ENCODE measurements around the gene MX2.

MX2 gene

GRCh38 chr21:41402231-41402630 lies 40.4 kb downstream of the MX2 start:
- H3K9me3 ChIP-seq (ENCODE audit: control insufficient read depth in 2 of 2, low read length in 2 of 2) = no peaks in the 10 kb centered on the region
- H3K36me3 ChIP-seq (ENCODE audit: control insufficient read depth in 2 of 2, insufficient read depth in 2 of 2, low read length in 2 of 2) = peaks cover 0 to 6% of the 10 kb centered on the region in 2 donors
- no peak overlapping the region for H3K4me3 ChIP-seq (ENCODE audit: low read length in 2 of 2)
- no peaks in the 10 kb centered on the region for H3K27me3 ChIP-seq (ENCODE audit: control insufficient read depth in 2 of 2, insufficient read depth in 2 of 2, low read length in 2 of 2)
- H3K27ac ChIP-seq (ENCODE audit: low read depth in 2 of 2, low read length in 2 of 2) = no peak overlapping the region
- no peaks in the 10 kb centered on the region for H3K4me1 ChIP-seq (ENCODE audit: control insufficient read depth in 2 of 2, insufficient read depth in 2 of 2, low read length in 2 of 2)
- no peak overlapping the region for H3K9ac ChIP-seq (ENCODE audit: low read depth in 1 of 2, low read length in 2 of 2)

DNA sequence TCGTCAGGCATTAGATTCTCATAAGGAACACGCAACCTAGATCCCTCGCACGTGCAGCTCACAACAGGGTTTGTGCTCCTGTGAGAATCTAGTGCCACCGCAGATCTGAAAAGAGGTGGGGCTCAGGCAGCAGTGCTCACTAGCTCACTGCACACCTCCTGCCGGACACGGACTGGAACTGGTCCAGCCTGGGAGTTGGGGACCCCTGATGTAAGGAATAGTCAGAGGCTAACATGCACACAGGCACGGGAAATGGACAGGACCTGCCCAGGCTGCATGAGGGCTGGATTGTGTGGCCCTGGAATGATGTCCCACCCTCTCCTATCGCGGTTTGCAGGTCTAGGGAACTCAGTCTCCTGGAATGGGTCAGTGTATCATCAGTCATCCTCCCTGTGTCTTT lies 41.0 kb downstream of the MX2 start:
- H3K27me3 ChIP-seq (ENCODE audit: control insufficient read depth in 2 of 2, insufficient read depth in 2 of 2, low read length in 2 of 2) = no peaks in the 10 kb centered on the region
- H3K4me3 ChIP-seq (ENCODE audit: low read length in 2 of 2) = no peak overlapping the region
- peaks cover 0 to 6% of the 10 kb centered on the region in 2 donors for H3K36me3 ChIP-seq (ENCODE audit: control insufficient read depth in 2 of 2, insufficient read depth in 2 of 2, low read length in 2 of 2)
- no peak overlapping the region for H3K9ac ChIP-seq (ENCODE audit: low read depth in 1 of 2, low read length in 2 of 2)
- H3K9me3 ChIP-seq (ENCODE audit: control insufficient read depth in 2 of 2, low read length in 2 of 2) = no peaks in the 10 kb centered on the region
- no peak overlapping the region for H3K27ac ChIP-seq (ENCODE audit: low read depth in 2 of 2, low read length in 2 of 2)
- no peaks in the 10 kb centered on the region for H3K4me1 ChIP-seq (ENCODE audit: control insufficient read depth in 2 of 2, insufficient read depth in 2 of 2, low read length in 2 of 2)

DNA sequence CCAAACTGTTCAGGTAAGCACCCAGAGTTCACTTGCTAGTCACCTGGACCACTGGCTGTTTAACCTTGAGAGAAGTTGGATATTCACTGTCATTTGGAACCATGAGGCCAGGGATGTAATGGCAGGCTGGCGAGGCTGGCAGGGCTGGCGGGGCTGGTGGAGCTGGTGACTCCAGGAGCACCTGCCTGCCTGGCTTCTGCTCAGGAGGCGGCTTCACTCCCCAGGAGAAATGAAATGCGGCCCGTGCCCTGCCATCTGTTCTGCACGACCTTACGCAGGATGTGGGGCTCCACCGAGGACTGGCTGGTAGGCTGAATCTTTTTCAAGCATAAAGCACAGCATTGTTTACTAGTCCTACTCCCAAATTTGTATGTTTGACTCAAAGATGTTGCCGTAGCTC lies 41.5 kb downstream of the MX2 start:
- H3K4me1 ChIP-seq (ENCODE audit: control insufficient read depth in 2 of 2, insufficient read depth in 2 of 2, low read length in 2 of 2) = no peaks in the 10 kb centered on the region
- no peak overlapping the region for H3K9ac ChIP-seq (ENCODE audit: low read depth in 1 of 2, low read length in 2 of 2)
- H3K36me3 ChIP-seq (ENCODE audit: control insufficient read depth in 2 of 2, insufficient read depth in 2 of 2, low read length in 2 of 2) = peaks cover 0 to 11% of the 10 kb centered on the region in 2 donors
- H3K27me3 ChIP-seq (ENCODE audit: control insufficient read depth in 2 of 2, insufficient read depth in 2 of 2, low read length in 2 of 2) = no peaks in the 10 kb centered on the region
- no peaks in the 10 kb centered on the region for H3K9me3 ChIP-seq (ENCODE audit: control insufficient read depth in 2 of 2, low read length in 2 of 2)
- H3K4me3 ChIP-seq (ENCODE audit: low read length in 2 of 2) = no peak overlapping the region
- H3K27ac ChIP-seq (ENCODE audit: low read depth in 2 of 2, low read length in 2 of 2) = no peak overlapping the region

DNA sequence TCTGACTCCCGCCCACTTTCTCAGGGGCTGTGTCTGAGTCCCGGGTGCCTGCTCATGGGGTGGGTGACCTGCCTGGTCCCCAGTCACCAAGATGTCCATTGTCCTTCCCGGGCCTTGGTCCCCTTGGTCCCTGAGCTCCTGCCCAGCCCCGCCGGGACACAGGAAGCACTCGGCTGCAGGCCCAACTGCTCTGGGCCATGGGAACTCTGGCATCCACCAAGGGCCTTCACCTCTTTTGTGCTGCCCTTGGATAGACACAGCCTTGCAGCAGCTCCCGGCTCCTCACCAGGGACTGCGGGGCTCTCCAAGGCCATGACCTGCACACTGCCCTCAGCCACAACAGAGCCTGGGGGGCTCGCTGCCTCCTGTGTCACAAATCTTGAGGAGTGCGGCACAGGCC lies 42.1 kb downstream of the MX2 start:
- Histone ChIP-seq H3K27me3 (ENCODE audit: control insufficient read depth in 2 of 2, insufficient read depth in 2 of 2, low read length in 2 of 2) (no peaks in the 10 kb centered on the region), H3K4me1 (ENCODE audit: control insufficient read depth in 2 of 2, insufficient read depth in 2 of 2, low read length in 2 of 2) (no peaks in the 10 kb centered on the region), H3K4me3 (ENCODE audit: low read length in 2 of 2) (no peak overlapping the region), H3K9me3 (ENCODE audit: control insufficient read depth in 2 of 2, low read length in 2 of 2) (no peaks in the 10 kb centered on the region), H3K36me3 (ENCODE audit: control insufficient read depth in 2 of 2, insufficient read depth in 2 of 2, low read length in 2 of 2) (peaks cover 0 to 11% of the 10 kb centered on the region in 2 donors), H3K9ac (ENCODE audit: low read depth in 1 of 2, low read length in 2 of 2) (no peak overlapping the region), H3K27ac (ENCODE audit: low read depth in 2 of 2, low read length in 2 of 2) (no peak overlapping the region)

DNA sequence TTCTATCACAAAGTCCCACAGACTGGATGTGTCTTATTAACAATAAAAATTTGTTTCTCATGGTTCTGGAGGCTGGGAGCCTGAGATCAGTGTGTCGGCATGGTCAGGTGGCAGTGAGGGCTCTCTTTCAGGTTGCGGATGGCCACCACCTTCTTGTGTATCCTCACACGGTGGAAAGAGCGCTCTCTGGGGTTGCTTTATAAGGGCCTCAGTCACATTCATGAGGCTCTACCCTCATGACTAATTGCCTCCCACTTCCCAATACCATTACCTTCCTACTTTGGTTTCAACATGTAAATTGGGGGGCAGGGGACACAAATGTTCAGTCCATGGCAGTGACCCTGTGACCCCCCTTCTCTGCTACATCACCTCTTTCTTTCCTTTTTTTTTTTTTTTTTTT lies 43.5 kb downstream of the MX2 start:
- Histone ChIP-seq H3K27ac (ENCODE audit: low read depth in 2 of 2, low read length in 2 of 2) (no peak overlapping the region), H3K4me3 (ENCODE audit: low read length in 2 of 2) (no peak overlapping the region), H3K9me3 (ENCODE audit: control insufficient read depth in 2 of 2, low read length in 2 of 2) (no peaks in the 10 kb centered on the region), H3K9ac (ENCODE audit: low read depth in 1 of 2, low read length in 2 of 2) (no peak overlapping the region), H3K4me1 (ENCODE audit: control insufficient read depth in 2 of 2, insufficient read depth in 2 of 2, low read length in 2 of 2) (no peaks in the 10 kb centered on the region), H3K27me3 (ENCODE audit: control insufficient read depth in 2 of 2, insufficient read depth in 2 of 2, low read length in 2 of 2) (no peaks in the 10 kb centered on the region), H3K36me3 (ENCODE audit: control insufficient read depth in 2 of 2, insufficient read depth in 2 of 2, low read length in 2 of 2) (peaks cover 0 to 11% of the 10 kb centered on the region in 2 donors)

DNA sequence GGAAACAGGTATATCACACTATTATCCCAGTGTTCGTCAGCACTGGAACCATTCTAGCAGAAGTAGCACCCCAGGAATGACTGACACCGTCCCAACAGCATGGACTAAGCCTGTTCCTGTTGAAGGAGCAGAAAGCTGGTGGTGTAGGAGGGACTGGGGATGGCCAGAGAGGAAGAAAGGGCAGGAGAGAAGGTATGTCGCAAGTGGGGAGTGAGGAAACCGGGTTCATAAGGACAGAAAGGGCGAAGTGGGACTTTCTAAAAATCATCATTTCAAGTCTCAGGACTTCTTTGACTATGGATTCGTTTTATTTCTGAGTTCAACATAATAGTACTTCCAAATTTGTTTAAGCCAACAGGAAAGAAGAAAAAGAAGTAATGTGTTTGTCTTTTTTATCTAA lies 44.5 kb downstream of the MX2 start:
- no peaks in the 10 kb centered on the region for H3K4me1 ChIP-seq (ENCODE audit: control insufficient read depth in 2 of 2, insufficient read depth in 2 of 2, low read length in 2 of 2)
- H3K36me3 ChIP-seq (ENCODE audit: control insufficient read depth in 2 of 2, insufficient read depth in 2 of 2, low read length in 2 of 2) = peaks cover 0 to 11% of the 10 kb centered on the region in 2 donors
- no peaks in the 10 kb centered on the region for H3K9me3 ChIP-seq (ENCODE audit: control insufficient read depth in 2 of 2, low read length in 2 of 2)
- H3K4me3 ChIP-seq (ENCODE audit: low read length in 2 of 2) = no peak overlapping the region
- H3K9ac ChIP-seq (ENCODE audit: low read depth in 1 of 2, low read length in 2 of 2) = no peak overlapping the region
- no peaks in the 10 kb centered on the region for H3K27me3 ChIP-seq (ENCODE audit: control insufficient read depth in 2 of 2, insufficient read depth in 2 of 2, low read length in 2 of 2)
- no peak overlapping the region for H3K27ac ChIP-seq (ENCODE audit: low read depth in 2 of 2, low read length in 2 of 2)

DNA sequence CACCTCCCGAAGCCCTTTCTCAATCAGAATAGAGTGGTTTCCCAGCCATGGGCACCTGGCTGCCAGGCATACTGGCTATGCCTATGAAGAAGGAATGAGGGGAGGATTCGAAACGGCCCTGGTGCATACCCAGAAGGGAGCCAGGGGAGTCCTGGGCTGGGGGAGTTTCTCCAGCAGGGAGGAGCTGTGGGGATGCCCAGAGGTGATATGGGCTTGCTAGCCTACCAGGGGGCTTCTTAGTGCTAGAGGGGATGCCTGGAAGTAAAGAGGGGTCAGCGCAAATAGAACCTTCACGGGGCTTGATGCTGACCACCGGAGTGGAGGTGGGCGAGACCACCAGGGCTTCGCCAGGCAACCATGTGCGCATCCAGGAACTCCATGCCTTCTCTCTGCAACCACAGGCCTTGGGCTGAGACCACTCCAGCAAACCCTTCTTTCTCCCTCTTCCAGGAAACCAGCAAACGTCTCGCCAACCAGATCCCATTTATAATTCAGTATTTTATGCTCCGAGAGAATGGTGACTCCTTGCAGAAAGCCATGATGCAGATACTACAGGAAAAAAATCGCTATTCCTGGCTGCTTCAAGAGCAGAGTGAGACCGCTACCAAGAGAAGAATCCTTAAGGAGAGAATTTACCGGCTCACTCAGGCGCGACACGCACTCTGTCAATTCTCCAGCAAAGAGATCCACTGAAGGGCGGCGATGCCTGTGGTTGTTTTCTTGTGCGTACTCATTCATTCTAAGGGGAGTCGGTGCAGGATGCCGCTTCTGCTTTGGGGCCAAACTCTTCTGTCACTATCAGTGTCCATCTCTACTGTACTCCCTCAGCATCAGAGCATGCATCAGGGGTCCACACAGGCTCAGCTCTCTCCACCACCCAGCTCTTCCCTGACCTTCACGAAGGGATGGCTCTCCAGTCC lies 46.0 kb downstream of the MX2 start:
- Histone ChIP-seq H3K9me3 (ENCODE audit: control insufficient read depth in 2 of 2, low read length in 2 of 2) (no peaks in the 10 kb centered on the region), H3K9ac (ENCODE audit: low read depth in 1 of 2, low read length in 2 of 2) (no peak overlapping the region), H3K27me3 (ENCODE audit: control insufficient read depth in 2 of 2, insufficient read depth in 2 of 2, low read length in 2 of 2) (no peaks in the 10 kb centered on the region), H3K4me3 (ENCODE audit: low read length in 2 of 2) (no peak overlapping the region), H3K4me1 (ENCODE audit: control insufficient read depth in 2 of 2, insufficient read depth in 2 of 2, low read length in 2 of 2) (no peaks in the 10 kb centered on the region), H3K36me3 (ENCODE audit: control insufficient read depth in 2 of 2, insufficient read depth in 2 of 2, low read length in 2 of 2) (peaks cover 0 to 7% of the 10 kb centered on the region in 2 donors), H3K27ac (ENCODE audit: low read depth in 2 of 2, low read length in 2 of 2) (no peak overlapping the region)

DNA sequence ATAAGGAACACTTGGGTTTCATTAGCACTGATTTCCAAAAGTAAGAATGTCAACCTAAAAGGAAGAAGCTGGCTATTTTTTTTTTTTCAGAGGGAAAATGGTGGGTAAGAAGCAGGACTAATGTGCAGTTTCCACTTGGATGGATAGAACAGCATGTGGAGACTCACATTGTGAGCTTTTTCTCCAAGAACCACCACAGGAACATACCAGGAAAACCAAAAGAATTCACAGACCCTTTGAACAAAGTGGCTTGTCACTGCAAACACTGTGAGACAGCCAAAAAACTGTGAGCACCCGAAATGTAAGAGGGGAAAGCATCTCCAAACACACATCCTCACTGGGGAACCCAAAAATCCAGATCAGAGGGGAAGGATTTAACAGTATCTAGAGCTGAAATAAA lies 48.5 kb downstream of the MX2 start:
- Histone ChIP-seq H3K27ac (ENCODE audit: low read depth in 2 of 2, low read length in 2 of 2) (no peak overlapping the region), H3K27me3 (ENCODE audit: control insufficient read depth in 2 of 2, insufficient read depth in 2 of 2, low read length in 2 of 2) (no peaks in the 10 kb centered on the region), H3K36me3 (ENCODE audit: control insufficient read depth in 2 of 2, insufficient read depth in 2 of 2, low read length in 2 of 2) (peaks cover 0 to 7% of the 10 kb centered on the region in 2 donors), H3K9me3 (ENCODE audit: control insufficient read depth in 2 of 2, low read length in 2 of 2) (no peaks in the 10 kb centered on the region), H3K4me3 (ENCODE audit: low read length in 2 of 2) (no peak overlapping the region), H3K4me1 (ENCODE audit: control insufficient read depth in 2 of 2, insufficient read depth in 2 of 2, low read length in 2 of 2) (no peaks in the 10 kb centered on the region), H3K9ac (ENCODE audit: low read depth in 1 of 2, low read length in 2 of 2) (no peak overlapping the region)

DNA sequence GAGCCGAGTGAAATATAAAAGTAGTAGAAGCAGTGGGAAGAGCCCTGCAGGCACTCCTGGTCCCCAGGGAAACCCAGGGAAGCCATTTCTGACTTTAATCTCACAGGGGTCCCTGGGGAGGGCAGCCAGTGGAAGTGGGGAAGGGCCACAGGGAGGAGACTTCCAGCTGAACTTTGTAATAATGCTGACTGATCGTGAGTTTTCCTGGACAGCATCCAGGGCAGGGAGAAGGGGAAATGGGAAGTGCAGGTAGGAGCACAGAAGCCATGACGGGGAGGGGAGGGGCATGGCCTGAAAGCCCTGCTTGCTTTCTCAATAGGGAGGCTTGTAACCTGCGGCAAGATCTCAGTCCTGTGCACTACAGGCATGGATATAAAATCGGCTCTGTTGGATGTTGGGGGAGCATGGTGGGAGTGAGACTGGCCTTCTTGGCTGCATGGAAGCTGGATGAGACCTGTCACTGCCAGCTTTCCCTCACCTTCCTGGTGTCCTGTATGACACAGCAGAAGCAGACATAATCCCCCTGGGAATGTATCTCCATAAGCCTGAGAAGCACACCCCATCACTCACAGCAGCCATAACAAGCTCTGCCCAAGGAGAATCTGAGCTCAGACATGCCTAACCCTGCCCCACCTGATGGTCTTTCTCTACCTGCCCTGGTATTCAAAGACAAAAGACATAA lies 49.1 kb downstream of the MX2 start:
- H3K9ac ChIP-seq (ENCODE audit: low read depth in 1 of 2, low read length in 2 of 2) = no peak overlapping the region
- no peaks in the 10 kb centered on the region for H3K27me3 ChIP-seq (ENCODE audit: control insufficient read depth in 2 of 2, insufficient read depth in 2 of 2, low read length in 2 of 2)
- H3K27ac ChIP-seq (ENCODE audit: low read depth in 2 of 2, low read length in 2 of 2) = no peak overlapping the region
- H3K4me3 ChIP-seq (ENCODE audit: low read length in 2 of 2) = no peak overlapping the region
- H3K36me3 ChIP-seq (ENCODE audit: control insufficient read depth in 2 of 2, insufficient read depth in 2 of 2, low read length in 2 of 2) = peaks cover 0 to 7% of the 10 kb centered on the region in 2 donors
- no peaks in the 10 kb centered on the region for H3K4me1 ChIP-seq (ENCODE audit: control insufficient read depth in 2 of 2, insufficient read depth in 2 of 2, low read length in 2 of 2)
- no peaks in the 10 kb centered on the region for H3K9me3 ChIP-seq (ENCODE audit: control insufficient read depth in 2 of 2, low read length in 2 of 2)

DNA sequence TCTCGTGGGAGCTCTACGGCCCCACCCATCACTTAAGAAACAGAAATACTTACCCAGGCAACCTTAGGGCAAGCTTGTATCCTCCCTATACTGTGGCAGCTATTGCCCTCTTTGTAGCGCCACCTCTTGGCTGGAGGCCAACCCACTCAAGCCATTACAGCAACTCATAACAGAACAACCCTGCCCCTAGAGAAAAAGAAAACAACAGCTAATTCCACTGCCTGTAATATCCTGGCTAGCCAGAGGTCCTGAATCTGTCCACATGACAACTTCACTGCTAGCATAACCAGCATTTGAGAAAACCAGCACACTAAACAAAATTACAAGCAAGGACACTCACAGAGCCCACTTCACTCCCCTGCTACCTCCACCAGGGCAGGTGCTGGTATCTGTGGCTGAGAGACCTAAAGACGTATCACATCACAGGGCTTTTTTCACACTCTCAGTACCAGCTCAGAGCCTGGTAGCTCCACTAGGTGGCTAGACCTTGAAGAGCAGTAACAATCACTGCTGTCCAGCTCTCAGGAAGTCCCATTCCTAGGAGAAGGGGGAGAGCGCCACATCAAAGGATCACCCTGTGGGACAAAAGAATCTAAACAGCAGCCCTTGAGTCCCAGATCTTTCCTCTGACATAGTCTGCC lies 49.7 kb downstream of the MX2 start:
- no peaks in the 10 kb centered on the region for H3K4me1 ChIP-seq (ENCODE audit: control insufficient read depth in 2 of 2, insufficient read depth in 2 of 2, low read length in 2 of 2)
- peaks cover 0 to 7% of the 10 kb centered on the region in 2 donors for H3K36me3 ChIP-seq (ENCODE audit: control insufficient read depth in 2 of 2, insufficient read depth in 2 of 2, low read length in 2 of 2)
- no peak overlapping the region for H3K9ac ChIP-seq (ENCODE audit: low read depth in 1 of 2, low read length in 2 of 2)
- no peak overlapping the region for H3K27ac ChIP-seq (ENCODE audit: low read depth in 2 of 2, low read length in 2 of 2)
- H3K9me3 ChIP-seq (ENCODE audit: control insufficient read depth in 2 of 2, low read length in 2 of 2) = no peaks in the 10 kb centered on the region
- H3K27me3 ChIP-seq (ENCODE audit: control insufficient read depth in 2 of 2, insufficient read depth in 2 of 2, low read length in 2 of 2) = no peaks in the 10 kb centered on the region
- H3K4me3 ChIP-seq (ENCODE audit: low read length in 2 of 2) = no peak overlapping the region

Measured in mucosa of rectum (tissue), 2 donors.